Fibroblast of lung (primary cell): ENCODE measurements around the gene FMN1. TPM values are rescaled to one million over a fixed set of nuclear protein-coding genes. Genes with fewer than 3 reads are reported as not detected.

Source experiments
- DNase-seq, 2 donors: peaks; one replicate each; pipeline versions ENCODE4 v3.0.0 to v3.0.0-alpha.2; 2010; ENCODE audit warnings: low read depth in 2 of 2
- H2AFZ ChIP-seq: 2 replicates; pipeline ENCODE4 v1.5.1; 2012; ENCODE audit warnings: low read length, control low read depth, inconsistent platforms
- H3K27ac ChIP-seq: 2 replicates; pipeline ENCODE4 v1.5.1; 2011; ENCODE audit warnings: low read length, control low read depth; ENCODE audit not compliant: insufficient read depth
- H3K27me3 ChIP-seq: 2 replicates; pipeline ENCODE4 v1.5.1; 2011; ENCODE audit warnings: mild to moderate bottlenecking, low read length; ENCODE audit not compliant: control insufficient read depth, insufficient read depth
- H3K36me3 ChIP-seq: 2 replicates; pipeline ENCODE4 v1.5.1; 2011; ENCODE audit warnings: low read length; ENCODE audit not compliant: control insufficient read depth, insufficient read depth
- H3K4me1 ChIP-seq: 2 replicates; pipeline ENCODE4 v1.5.1; 2011; ENCODE audit warnings: low read length; ENCODE audit not compliant: control insufficient read depth, insufficient read depth; ENCODE audit errors: extremely low read depth
- H3K4me2 ChIP-seq: 2 replicates; pipeline ENCODE4 v1.5.1; 2011; ENCODE audit warnings: low read length, control low read depth; ENCODE audit not compliant: insufficient read depth; ENCODE audit errors: extremely low read depth
- H3K4me3 ChIP-seq, 4 experiments: fragments of 200-600 bp in 1 of 4; sonication (generic) in 1 of 4; replicated peaks in 1 of 4; 2 replicates each; pipeline ENCODE4 v1.5.1; 2011 to 2016; ENCODE audit warnings: low read length in 4 of 4, low read depth in 3 of 4, mild to moderate bottlenecking in 3 of 4, control low read depth in 2 of 4, inconsistent platforms in 1 of 4, mixed read lengths in 1 of 4; ENCODE audit not compliant: insufficient read depth in 1 of 4; ENCODE audit errors: control extremely low read depth in 1 of 4
- H3K79me2 ChIP-seq: 2 replicates; pipeline ENCODE4 v1.5.1; 2012; ENCODE audit warnings: mild to moderate bottlenecking, low read length, inconsistent platforms; ENCODE audit not compliant: control insufficient read depth, insufficient read depth
- H3K9ac ChIP-seq: 2 replicates; pipeline ENCODE4 v1.5.1; 2011; ENCODE audit warnings: mild to moderate bottlenecking, low read length, control low read depth; ENCODE audit not compliant: insufficient read depth
- H3K9me3 ChIP-seq: 2 replicates; pipeline ENCODE4 v1.5.1; 2012; ENCODE audit warnings: low read depth, low read length; ENCODE audit not compliant: control insufficient read depth, insufficient read depth
- H4K20me1 ChIP-seq: 2 replicates; pipeline ENCODE4 v1.5.1; 2011; ENCODE audit warnings: low read length; ENCODE audit not compliant: control insufficient read depth, insufficient read depth; ENCODE audit errors: extremely low read depth
- EZH2 ChIP-seq: IDR thresholded peaks from 2 replicates; pipeline ENCODE4 v1.5.1; 2012; ENCODE audit warnings: low read length, control low read depth, mild to moderate bottlenecking; ENCODE audit errors: missing control alignments
- polyA plus RNA-seq, 2 donors: library from polyadenylated mRNA; depleted of rRNA in 1 of 2; stranded (reverse) in 1 of 2; unstranded in 1 of 2; fragments of >200 nt; gene quantifications; 2 replicates each; pipeline ENCODE4 v1.2.1, GENCODE V29; 2011 to 2012; ENCODE audit warnings: missing spikeins in 1 of 2
- total RNA-seq: library from RNA; depleted of rRNA; stranded (reverse); fragments of >200 nt; gene quantifications from 2 replicates; pipeline ENCODE4 v1.2.1, GENCODE V29; 2014
- TF ChIP-seq, protein P1 (sequence below), 2 donors: IDR thresholded peaks in 1 of 2; conservative IDR thresholded peaks in 1 of 2; 1 replicate in 1 of 2; 2 replicates in 1 of 2; pipeline ENCODE4 v1.5.1; 2011 to 2012; ENCODE audit warnings: low read length in 2 of 2, control low read depth in 1 of 2, inconsistent platforms in 1 of 2, low read depth in 1 of 2, mild to moderate bottlenecking in 1 of 2

FMN1 gene
- total and polyA plus RNA-seq, 2 donors (not counting 1 experiment from before 2014, with no cell fraction given): 7.5 to 43.8 TPM

DNA sequence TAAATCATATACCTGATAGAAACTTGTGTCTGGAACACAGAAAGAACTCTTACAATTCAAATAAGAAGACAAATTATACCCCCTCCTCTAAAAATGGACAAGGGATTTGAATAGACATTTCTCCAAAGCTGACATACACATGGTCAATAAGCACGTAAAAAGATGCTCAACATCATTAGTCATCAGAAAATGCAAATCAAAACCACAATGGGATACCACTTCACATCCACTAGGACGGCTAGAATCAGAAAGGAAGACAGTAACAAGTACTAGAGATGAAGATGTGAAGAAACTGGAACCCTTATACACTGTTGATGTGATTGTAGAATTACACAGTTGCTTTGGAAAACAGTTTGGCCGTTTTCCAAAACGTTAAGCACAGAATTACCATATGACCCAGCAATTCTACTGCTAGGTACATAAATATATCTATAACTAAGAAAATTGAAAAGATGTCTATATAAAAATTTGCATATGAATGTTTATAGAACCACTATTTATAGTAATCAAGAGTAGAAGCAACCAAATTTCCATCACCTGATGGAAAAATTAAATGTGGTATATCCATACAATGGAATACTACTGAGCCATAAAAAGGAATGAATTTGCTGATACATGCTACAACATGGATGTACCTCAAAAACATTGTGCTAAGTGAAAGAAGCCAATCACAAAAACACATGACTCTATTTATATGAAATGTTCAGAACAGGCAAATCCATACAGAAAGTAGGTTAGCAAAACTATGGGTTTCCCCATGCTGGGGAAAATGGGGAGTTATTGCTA is 415.9 kb downstream of the FMN1 start:
- DNase-seq: peak in 1 of 2 donors; percentile 55
- TF ChIP-seq, protein P1, sequence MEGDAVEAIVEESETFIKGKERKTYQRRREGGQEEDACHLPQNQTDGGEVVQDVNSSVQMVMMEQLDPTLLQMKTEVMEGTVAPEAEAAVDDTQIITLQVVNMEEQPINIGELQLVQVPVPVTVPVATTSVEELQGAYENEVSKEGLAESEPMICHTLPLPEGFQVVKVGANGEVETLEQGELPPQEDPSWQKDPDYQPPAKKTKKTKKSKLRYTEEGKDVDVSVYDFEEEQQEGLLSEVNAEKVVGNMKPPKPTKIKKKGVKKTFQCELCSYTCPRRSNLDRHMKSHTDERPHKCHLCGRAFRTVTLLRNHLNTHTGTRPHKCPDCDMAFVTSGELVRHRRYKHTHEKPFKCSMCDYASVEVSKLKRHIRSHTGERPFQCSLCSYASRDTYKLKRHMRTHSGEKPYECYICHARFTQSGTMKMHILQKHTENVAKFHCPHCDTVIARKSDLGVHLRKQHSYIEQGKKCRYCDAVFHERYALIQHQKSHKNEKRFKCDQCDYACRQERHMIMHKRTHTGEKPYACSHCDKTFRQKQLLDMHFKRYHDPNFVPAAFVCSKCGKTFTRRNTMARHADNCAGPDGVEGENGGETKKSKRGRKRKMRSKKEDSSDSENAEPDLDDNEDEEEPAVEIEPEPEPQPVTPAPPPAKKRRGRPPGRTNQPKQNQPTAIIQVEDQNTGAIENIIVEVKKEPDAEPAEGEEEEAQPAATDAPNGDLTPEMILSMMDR (conservative IDR thresholded peaks at IDR 0.05 in 1 of 2, IDR thresholded peaks at IDR 0.05 in 1 of 2; ENCODE audit: low read depth in 1 of 2, low read length in 2 of 2): no peak
- TF ChIP-seq EZH2: no peak

DNA sequence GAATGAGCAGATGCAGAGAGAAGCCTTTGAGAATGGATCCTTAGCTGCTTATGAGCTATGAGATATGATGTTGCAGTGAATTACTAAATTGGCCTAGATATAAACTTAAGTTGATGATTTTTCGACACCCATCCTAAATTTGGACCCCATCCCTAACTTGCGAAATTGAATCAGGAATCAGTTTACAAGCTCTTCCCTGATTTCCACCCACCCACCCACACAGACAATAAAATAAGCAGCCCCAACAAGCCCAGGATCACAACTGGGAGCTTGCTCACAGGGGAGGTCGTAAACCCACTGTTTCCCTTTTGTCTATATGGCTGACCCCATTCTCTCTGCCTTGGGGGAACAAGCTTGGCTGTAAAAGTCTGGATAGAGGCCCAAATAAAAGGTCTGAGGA is 419.4 kb downstream of the FMN1 start:
- H3K9ac ChIP-seq: no peak overlapping the region
- H3K79me2 ChIP-seq: no peaks in the 10 kb centered on the region
- TF ChIP-seq, protein P1 (conservative IDR thresholded peaks at IDR 0.05 in 1 of 2, IDR thresholded peaks at IDR 0.05 in 1 of 2; ENCODE audit: low read depth in 1 of 2, low read length in 2 of 2): no peak
- TF ChIP-seq EZH2: no peak
- H3K27ac ChIP-seq: no peak overlapping the region
- H3K4me3 ChIP-seq: no peak overlapping the region
- no peaks in the 10 kb centered on the region for H3K4me1 ChIP-seq
- no peak overlapping the region for H2AFZ ChIP-seq
- H4K20me1 ChIP-seq: no peaks in the 10 kb centered on the region
- H3K4me2 ChIP-seq: no peak overlapping the region
- no peaks in the 10 kb centered on the region for H3K9me3 ChIP-seq
- H3K36me3 ChIP-seq: no peaks in the 10 kb centered on the region
- DNase-seq: no peak
- no peaks in the 10 kb centered on the region for H3K27me3 ChIP-seq

More for the DNA sequence above, 415.9 kb downstream of the FMN1 start:
- no peak overlapping the region for H3K4me2 ChIP-seq
- H3K27ac ChIP-seq: no peak overlapping the region
- H2AFZ ChIP-seq: no peak overlapping the region
- no peaks in the 10 kb centered on the region for H3K79me2 ChIP-seq
- no peak overlapping the region for H3K9ac ChIP-seq
- no peaks in the 10 kb centered on the region for H3K36me3 ChIP-seq
- no peaks in the 10 kb centered on the region for H3K4me1 ChIP-seq
- H3K9me3 ChIP-seq: no peaks in the 10 kb centered on the region
- no peaks in the 10 kb centered on the region for H3K27me3 ChIP-seq
- H3K4me3 ChIP-seq: no peak overlapping the region
- no peaks in the 10 kb centered on the region for H4K20me1 ChIP-seq

DNA sequence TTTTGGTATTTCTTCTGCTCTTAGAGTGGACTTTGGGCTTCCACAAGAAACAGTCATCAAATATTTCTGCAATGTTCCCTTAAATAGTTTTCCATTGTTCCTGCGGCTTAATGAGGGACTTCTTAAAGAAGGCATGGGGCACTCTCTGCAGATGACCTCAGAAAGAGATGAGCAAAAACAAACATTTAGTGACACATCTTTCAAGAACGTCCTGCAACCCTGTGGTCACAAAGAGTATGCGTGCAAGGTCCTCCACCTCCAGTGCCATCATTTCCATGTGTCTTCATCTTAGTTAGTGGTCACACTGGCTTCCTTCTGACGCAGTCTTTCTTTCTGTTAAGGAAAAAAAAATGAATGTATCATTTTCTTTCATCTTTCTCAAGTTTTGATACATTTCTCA is 420.5 kb downstream of the FMN1 start:
- Histone ChIP-seq H2AFZ (no peak overlapping the region), H3K36me3 (no peaks in the 10 kb centered on the region), H3K79me2 (no peaks in the 10 kb centered on the region), H3K9me3 (no peaks in the 10 kb centered on the region), H3K4me2 (no peak overlapping the region), H3K4me1 (no peaks in the 10 kb centered on the region), H3K27ac (peak overlapping the region; percentile 31), H3K9ac (no peak overlapping the region), H3K4me3 (no peak overlapping the region), H3K27me3 (no peaks in the 10 kb centered on the region), H4K20me1 (no peaks in the 10 kb centered on the region)
- TF ChIP-seq, protein P1 (conservative IDR thresholded peaks at IDR 0.05 in 1 of 2, IDR thresholded peaks at IDR 0.05 in 1 of 2; ENCODE audit: low read depth in 1 of 2, low read length in 2 of 2): no peak
- no peak for TF ChIP-seq EZH2
- DNase-seq: peak; percentile 62 to 96
